Jurkat, Clone E6-1 (cell line): ENCODE data around the gene KLF13.

Experiments used
- DNase-seq: peaks from one replicate; pipeline ENCODE4 v3.0.0-alpha.2; 2011; ENCODE audit warnings: low read depth, low spot score
- H3K4me3 ChIP-seq: 2 replicates; pipeline ENCODE4 v1.5.1; 2011; ENCODE audit warnings: mild to moderate bottlenecking, low read length, control low read depth, moderate library complexity

Gene KLF13

DNA sequence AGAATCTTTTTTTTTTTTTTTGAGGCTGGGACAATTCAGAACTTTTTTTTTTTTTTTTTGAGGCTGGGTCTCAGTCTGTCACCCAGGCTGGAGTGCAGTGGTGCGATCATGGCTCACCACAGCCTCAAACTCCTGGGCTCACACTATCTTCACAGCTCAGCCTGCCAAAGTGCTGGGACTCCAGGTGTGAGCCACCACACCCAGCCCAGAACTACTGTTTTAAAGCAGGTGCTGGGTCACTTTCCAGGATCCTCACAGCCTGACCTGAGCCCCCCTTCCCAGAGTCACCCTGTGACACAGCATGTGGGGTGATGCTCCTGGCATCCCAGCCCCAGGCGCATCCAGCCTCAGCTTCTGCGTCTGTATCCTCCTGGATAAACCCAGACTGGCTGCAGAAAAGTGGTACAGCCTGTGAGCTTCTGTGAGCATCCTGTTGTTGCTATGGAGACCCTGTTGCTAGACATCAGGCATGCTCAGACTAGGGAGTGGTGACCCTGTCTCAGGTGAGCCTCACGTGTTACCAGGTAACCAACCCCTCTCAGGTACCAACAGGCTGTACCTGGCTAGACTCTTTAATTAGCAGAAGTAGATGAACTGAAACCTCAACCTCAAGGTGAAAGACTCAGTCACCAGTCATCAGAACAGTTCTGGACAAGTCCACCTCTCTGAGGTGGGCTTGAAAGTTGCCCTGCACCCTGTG, 15.0 kb downstream of the KLF13 start:
- DNase-seq: no peak
- H3K4me3 ChIP-seq: no peak overlapping the region

DNA sequence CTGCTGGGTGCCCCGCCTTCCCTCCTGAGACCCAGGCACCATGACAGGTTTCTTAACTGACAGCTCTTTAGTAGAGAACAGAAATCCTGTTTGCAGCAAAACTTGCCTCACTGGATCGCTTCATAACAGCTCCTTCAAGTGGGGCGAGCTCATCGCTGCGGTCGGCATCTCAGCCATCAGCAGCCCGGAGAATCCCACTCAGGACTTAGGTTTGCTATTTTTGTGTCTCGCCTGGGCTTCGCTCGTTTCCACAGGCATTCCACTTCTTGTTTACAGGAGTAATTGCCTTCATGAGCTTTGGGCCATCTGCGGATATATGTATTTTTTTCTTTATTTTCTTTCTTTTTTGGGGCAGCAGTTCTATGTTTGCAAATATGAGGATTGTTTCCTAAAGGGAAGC, 15.7 kb downstream of the KLF13 start:
- DNase-seq: no peak

DNA sequence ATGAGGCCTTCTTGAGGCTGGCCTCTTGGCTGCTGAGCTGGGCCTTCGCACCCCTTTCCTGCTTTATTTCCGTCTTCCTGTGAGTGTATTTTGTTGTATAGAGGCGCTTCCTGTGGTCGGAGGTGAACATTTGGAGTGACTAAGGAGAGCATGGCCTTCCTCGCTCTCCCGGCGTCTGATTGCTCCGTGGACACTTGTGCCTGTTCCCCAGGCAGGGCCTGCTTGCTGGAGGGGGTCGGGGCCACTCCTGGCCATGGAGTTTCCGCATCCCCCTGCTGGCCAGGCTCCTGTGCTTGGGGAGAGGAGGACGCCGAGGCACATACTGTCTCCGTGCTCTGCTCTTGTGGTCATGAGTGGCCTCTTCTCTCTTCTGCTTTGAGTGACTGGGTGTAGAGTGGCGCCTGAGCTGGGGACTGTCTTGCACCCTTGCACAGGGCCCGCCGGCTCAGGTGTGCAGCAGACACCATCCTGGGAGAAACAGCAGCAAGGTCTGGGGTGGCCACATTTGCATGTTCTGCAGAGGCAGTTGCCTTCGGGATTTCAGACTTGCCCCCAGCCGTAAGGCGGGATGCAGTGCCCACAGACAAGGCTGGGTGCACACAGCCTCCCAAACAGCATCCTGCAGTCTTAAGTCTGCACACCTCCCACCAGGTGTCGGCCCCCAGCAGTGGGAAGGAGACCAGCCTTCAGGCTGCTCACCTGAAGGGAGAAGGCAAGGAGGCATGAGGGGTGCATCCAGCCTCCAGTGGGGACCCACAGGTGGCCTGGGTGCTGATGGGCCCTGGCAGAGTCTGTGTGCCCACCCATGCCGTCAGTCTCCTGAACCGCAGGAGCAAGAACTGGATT, 16.4 kb downstream of the KLF13 start:
- H3K4me3 ChIP-seq: no peak overlapping the region
- no peak for DNase-seq

More for the DNA sequence above, 15.7 kb downstream of the KLF13 start:
- H3K4me3 ChIP-seq: no peak overlapping the region

DNA sequence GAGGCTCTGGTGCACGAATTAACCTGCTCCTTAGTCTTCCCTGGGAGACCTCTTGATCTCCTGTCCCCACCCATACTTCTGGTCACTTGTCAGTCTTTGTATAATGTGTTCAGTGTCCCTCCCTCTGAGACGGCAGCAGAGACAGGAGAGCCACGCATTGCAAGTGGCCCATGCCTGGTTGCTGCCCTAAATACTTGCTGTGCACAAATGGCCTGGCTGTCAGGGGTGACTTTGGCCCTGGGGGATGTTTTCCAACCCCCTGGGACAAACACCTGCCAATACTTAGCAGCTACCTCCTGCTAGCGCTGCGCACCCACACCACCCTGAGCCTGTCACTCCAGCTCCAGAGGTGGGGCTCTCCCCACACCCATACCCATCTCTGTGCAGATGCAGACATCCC, 17.2 kb downstream of the KLF13 start:
- no peak overlapping the region for H3K4me3 ChIP-seq
- DNase-seq: no peak

DNA sequence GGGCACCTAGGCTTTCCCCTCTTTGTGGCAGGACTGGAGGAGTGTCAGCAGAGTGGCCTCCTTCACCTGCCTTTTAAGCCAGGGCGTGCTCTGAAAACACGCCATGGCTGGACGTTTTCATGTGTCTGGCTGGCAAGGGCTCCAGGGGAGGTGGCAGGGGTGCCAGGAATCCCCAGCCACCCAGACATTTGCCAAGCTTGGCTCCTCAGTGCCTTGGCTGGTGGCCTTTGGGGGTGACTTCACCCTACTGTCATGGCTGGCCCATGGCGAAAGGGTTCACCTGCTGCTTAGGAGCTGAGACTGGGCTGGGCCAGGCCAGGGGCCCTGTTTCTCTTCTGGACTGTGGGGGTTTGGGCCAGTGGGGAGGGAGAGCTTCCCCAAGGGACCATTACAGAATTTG, 17.6 kb downstream of the KLF13 start:
- H3K4me3 ChIP-seq: no peak overlapping the region
- DNase-seq: no peak

DNA sequence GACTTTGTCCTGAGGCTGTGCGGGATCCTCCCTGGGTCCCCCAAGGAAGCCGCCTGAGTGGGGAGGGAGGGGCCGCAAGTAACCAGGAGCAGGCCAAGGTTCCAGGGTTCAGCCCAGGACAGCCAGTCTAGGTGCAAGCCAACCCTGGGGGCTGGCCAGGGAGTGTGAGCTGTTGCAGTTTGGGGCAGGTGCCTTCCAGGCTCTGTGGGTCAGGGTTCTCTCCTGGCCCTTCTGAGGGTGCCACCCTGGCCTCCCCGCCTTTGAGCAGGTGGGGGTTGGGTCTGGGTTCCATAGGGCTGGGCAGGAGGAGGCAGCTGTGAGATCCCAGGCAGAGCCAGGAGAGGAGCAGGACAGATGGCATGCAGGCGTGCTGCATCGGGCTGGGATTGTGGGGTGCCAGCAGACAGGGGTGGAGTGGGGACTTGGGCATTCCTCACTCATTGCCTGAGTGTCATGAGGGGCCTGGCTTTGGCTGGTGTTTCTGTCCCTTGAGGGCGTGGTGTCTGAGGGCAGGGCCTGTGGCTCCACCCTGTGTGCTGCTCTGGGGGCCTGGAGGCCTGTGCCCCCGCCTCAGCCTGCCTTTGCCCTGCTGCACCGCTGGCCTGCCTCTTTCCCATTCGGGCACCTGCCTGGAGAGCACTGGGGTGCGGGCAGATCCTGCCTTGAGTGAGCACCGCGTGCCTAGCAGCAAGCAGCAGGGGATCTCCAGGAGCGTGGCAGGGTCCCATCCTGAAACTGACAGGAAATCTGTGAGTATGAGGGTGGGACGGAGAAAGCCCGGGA, 18.4 kb downstream of the KLF13 start:
- H3K4me3 ChIP-seq: no peak overlapping the region
- no peak for DNase-seq

DNA sequence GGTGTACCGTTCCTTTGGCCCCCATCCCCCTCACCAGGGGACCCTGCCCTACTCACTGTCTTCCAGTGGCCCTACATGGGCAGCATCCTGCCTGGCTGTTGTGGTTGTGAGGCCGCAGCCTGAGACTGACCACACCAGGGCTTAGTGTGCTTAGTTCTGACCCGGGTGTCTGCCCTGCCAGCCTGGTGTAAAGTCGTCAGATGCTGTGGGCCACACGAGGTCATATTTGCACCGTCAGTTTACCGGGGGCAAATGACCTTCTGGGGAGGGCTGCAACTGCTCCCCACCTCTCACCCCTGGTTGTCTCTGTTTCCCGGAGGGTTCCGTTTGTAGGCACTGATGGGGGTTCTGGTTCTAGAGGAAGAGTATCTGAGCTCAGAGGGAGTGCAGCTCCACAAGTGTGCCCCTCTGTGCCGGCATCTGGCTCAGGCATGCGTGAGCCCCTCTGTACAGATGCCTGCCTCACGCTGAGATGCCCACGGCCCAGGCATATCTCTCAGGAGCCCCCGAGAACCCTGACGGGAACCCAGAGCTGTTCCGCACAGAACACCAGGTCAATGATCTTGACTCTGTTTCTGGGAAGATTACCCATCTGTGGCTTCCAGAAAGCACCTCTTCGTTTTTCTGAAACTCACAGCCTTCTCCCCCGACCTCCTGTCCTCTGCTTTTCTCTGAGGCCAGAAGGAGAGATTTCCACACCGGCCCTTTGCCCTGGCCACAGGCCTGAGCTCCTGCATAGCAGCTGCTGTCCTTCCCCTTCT, 19.2 kb downstream of the KLF13 start:
- DNase-seq: no peak
- no peak overlapping the region for H3K4me3 ChIP-seq

DNA sequence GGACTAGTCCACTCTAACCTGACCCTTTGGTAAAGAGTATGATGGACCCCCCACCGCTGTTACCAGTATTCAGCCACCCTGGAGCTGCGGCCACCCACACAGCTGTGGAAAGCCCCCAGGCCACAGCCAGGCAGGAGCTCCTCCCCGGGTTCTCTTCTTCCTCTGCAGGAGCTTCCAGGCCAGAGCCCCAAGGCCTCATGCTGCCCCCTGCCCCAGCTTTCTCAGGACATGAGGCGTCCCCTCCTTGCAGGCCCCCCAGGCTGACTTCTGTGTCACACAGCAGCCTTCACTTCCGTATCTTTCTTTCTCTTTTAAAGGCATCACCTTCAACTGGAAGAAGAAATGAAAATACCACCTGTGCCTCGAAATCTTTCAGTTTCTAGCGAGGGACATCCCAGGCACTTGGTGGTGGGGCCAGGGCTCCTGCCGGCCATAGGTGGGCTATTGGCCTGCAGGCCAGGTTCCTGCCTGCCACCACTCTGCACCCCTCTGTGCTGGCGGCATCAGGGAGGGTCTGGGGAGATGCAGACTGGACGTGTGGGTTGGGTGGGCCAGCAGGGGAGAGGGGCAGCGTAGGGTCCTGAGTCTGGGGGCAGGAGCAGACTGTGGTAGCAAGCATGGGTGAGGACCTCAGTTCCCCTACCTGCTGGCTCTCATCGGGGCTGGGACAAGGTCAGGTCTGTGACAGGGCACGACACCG, 19.9 kb downstream of the KLF13 start:
- no peak for DNase-seq
- no peak overlapping the region for H3K4me3 ChIP-seq

DNA sequence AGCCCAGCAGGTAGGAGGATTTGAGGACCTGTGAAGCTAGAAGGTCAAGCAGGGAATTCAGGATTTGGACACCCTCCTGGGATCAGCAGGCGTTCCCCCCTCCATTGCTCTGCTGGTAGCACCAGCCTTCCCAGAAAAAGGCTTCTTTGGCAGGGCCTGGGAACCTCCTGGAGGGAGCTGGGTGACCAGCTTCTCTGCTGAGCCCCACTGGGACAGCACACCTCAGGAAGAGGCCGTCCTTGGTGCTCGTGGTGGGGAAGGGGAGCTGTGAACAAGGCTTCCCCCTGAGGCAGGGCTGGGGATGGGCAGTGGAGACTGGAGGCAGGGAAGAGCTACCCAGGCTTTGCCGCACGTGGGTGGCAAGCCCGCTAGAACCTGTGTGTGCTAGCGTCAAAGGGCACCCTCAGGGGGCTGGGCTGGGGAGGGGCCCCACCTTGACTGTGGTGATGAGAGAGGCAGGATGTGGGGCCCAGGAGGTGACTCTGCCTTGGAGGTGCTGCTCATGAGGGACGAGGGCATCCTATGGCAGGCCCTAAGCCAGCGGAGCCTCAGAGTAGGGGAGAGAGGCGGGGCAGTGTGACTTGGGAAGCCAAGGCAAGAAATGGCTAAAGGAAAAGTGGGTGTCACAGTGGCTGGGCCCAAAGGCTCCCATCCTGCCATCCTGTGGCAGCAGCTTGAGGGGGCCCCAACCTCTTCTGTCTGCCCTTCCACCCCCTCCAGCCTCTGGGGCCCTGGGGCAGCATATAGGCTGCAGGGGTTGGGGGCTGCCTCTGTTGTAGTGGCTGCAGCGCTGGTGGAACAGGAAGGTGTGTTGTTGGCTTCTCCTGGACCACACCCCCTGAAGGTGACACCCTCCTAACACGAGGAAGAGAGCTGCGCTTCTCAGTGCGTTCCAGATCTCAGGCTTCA, 20.7 kb downstream of the KLF13 start:
- H3K4me3 ChIP-seq: no peak overlapping the region
- peak; percentile 61 for DNase-seq

DNA sequence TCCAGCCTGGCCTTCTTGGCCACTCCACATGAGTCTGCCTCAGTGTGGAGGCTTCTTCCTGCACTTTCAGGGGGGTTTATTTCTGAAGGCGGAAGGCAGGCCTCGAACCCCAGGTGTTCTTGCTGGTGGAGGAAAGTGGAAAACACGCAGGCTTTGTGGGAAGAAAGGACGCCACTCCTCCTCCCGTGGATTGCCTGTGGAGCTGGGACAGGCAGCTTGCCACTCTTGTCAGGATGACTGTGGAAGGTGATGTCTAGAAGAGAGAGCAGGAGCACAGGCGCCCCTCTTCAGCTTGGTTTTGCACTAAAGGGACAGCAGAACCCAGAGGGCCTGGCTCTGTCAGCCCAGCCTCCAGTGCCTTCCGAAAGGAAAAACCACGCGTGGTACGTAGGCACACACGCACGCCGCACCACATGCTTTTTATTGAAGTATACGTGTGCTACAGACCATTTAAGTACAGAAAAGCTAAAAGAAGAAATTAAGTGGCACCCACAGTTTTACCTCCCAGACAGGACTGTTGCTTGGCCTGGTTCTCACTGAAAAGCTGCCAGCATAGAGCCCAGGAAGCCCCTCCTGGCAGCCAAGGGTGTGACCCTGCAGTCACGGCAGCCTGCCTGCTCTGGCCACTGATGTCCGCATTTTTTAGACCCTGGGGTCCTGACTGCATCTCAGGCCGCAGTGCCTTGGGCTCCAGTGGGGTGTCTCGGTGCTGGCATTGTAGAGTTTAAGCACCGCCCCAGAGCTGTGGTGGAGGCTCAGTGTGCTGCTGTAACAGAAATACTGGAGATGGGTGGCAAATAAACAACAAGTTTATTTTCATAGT, 21.6 kb downstream of the KLF13 start:
- no peak overlapping the region for H3K4me3 ChIP-seq
- DNase-seq: no peak

DNA sequence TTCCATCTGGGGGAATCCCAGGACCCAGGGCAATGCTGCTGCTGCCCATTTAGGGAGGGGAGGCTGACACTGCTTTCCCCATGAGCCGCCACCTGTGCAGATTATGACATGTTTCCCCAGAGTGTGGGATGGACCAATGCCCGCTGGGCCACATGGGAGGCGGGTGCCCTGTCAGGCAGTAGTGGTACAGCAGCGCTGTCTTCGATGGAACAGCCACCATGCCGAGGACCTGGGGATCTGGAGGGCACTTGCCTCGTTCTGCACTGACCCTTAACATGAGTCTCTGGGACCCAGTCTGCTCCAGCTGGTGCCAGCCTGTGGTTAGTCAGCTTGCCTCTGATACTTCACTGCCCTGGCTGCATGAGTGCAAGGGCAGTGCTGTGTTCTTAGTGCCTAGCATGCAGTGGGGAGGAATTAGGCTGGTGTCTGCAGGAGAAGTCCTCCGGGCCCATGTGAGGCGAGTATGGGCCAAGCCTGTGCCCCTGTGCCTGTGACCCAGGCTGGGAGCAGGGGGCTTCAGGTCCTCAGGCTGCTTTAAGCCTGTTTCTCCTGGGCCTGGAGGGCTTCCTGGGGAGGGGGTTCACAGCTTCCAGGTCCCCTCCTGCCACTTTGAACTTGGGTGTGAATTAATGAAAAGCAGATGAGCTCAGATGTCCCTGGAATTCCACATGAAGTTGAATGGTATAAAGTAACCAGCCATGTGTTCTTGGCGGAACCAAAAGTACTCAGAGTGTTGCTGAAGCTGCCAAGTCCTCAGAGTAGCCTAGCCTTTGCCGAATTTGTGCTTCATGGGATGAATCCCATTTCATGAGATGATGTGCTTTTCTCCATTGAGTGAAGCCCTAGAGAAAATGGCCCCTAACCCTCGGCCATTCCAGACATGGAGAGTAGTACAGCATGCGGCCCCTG, 22.9 kb downstream of the KLF13 start:
- no peak for DNase-seq
- no peak overlapping the region for H3K4me3 ChIP-seq

DNA sequence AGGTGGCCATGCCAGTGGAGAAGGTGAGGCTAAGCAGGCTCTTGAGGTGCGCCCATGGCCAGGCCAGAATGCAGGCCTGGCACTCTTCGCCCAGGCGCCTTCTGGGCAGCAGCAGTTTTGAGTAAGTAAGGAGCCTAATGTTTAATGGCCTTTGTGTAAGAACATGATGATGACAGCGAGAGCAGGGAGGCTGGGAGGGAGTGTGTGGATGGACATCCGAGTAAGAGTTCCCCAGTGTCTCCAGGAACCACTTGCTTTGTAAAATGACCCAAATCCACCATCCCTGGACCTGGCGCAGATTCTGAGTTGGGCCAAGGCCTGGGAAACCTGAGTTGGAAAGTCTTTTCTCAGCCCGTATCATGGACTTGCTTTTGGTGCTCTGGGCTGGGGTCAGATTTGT, 24.1 kb downstream of the KLF13 start:
- H3K4me3 ChIP-seq: no peak overlapping the region
- no peak for DNase-seq

DNA sequence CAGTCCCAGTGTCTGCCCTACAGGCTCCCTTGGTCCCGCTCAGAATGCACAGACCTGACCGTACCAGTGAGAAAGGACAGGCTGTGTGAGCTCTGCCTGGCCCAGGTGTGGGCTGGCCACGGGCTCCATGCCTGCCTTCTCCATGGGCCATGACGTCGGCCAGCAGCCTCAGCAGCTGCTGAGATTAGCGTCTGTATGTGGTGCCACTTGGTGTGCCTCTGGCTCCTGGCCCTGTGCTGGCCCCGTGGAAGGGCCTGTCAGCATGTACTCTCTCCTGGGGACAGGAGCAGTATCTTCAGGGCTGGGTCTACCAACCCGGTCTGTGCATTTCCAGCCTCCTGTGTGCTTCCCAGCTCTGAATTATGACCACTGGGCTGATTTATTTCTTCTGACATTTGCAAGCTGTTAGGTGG, 25.7 kb downstream of the KLF13 start:
- DNase-seq: no peak
- no peak overlapping the region for H3K4me3 ChIP-seq

DNA sequence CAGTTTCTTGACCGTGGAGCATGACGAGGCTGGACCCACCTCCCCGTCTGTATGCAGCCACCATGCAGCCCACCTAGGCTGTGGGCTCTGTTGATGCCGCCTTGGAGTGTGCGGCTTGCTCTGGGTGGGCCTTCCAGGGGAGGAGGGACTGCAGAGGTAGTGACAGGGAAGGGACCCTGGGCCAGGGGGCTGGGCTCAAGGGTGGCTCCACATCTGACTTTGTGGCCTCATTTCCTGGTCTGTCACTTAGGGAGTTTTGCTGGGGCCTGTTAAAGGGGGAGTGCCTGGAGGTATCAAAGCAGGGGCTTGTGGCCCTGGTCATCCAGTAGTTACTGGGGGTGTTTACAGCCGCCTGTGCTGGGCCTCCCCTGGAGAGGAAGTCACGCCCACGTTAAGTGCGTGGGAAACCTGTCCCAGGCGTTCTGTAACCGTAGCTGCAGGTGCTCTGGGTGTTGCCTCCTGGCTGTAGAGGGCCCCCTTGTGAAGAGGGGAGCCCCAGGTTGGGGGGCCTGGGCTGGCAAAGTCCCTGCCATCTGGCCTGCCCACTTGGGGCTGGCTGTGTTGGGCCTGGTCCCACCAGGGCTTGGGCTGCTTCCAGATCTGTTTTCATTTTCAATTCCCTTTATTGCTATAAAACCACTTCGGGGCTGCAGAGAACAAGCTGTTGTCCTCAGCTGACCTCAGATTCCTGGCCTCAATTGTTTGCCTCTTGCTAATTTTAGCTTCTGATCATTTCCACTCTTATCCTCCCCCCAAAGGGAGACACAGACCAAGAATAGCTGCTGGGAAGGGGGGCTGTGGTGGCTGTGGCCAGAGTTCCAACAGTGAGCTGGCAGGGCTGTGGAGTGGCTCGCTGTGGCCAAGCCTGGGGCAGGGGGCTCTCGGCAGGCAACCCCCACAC, 26.5 kb downstream of the KLF13 start:
- H3K4me3 ChIP-seq: peak overlapping the region; percentile 21
- peak; percentile 58 for DNase-seq

DNA sequence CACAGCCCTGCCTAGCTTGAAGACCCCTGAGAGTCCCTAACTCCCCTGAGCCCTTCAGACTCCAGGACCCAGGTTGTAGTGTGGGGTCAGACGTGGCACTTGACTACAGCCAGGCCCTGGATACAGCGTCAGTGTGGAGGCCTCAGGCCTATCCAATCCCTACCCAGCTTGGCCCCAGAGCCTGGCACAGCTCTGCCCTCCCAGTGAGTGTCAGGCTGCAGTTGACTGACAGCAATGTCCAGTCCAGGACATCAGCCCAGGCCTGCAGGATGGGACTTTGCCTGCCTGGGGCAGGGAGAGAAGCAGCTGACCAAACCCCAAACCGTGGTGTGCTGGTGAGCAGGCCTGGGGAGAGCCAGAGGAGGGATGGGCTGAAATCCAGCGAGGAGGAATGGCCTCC, 27.3 kb downstream of the KLF13 start:
- DNase-seq: no peak
- H3K4me3 ChIP-seq: no peak overlapping the region
